ENCODE results near the gene EEFSEC. TPM values are rescaled to one million over a fixed set of nuclear protein-coding genes. Genes with fewer than 3 reads are reported as not detected.

The EEFSEC gene
- total RNA-seq, 1 donor from 2014 or later = 5.7 TPM

- DNase-seq = no peak
Measured at GRCh38 chr3:128449111-128449638, 295.9 kb downstream of the EEFSEC start.

- DNase-seq = no peak
Measured at GRCh38 chr3:128452120-128452519, 298.8 kb downstream of the EEFSEC start.

GRCh38 chr3:128452678-128453275 is 299.5 kb downstream of the EEFSEC start:
- no peak for DNase-seq

- DNase-seq = no peak
Measured at GRCh38 chr3:128453501-128454309, 300.4 kb downstream of the EEFSEC start.

GRCh38 chr3:128454310-128454618 is 301.0 kb downstream of the EEFSEC start:
- DNase-seq = no peak

GRCh38 chr3:128455116-128455515 is 301.8 kb downstream of the EEFSEC start:
- no peak for DNase-seq

- no peak for DNase-seq
Measured at GRCh38 chr3:128455786-128456748, 302.8 kb downstream of the EEFSEC start.

- no peak for DNase-seq
Measured at GRCh38 chr3:128456776-128457715, 303.8 kb downstream of the EEFSEC start.

- DNase-seq = no peak
Measured at GRCh38 chr3:128457937-128458336, 304.7 kb downstream of the EEFSEC start.

Small RNAs within 50 kb of the gene (small RNA-seq; reads per million reads assigned to genes)
- gene RNU6-823P (ENCODE audit: low replicate concordance) = not detected

Other genes starting within 250 kb of the EEFSEC start
- gene KBTBD12, start 238.2 kb upstream of the EEFSEC start, total RNA-seq = 3.1 TPM
- gene SEC61A1, start 101.0 kb upstream of the EEFSEC start, total RNA-seq = 95.7 TPM
- gene RUVBL1, start 29.7 kb upstream of the EEFSEC start, total RNA-seq = 27.2 TPM

All from skin of body (tissue), 3 donors.